Measurements from ENCODE around the gene TAF6.

TAF6 gene

GRCh38 chr7:100119072-100119969, at the start of gene TAF6, which contains the start of gene CNPY4:
Gene TAF6 (minus strand): TSS chr7:100119358. CDS start chr7:100114209, 5,149 bp downstream.
Gene CNPY4 (plus strand): TSS chr7:100119634. CDS start chr7:100119745, 111 bp downstream.
- DNase-seq (ENCODE audit: low read depth in 3 of 3), result peak; percentile 87 to 92 (median 90)

DNA sequence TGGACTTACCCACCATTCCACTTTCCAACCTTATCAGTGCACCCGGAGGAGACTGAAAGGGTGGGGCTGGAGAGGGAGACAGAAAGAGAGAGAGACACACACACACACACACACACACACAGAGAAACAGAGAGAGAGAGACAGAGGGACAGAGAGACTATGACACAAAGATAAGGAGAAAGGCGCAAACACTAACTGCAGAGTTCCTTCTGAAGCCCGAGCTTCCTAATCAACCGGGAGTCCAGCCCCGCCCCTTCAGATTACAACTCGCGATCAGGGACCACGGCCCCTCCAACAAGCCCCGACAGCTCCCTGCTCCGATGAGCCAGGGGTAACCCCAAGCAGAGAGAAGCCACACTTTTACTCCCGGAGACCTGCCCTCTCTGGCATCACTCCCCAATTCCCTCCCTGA, 48.8 kb upstream of the TAF6 start:
- no peak for DNase-seq (ENCODE audit: low read depth in 3 of 3)

DNA sequence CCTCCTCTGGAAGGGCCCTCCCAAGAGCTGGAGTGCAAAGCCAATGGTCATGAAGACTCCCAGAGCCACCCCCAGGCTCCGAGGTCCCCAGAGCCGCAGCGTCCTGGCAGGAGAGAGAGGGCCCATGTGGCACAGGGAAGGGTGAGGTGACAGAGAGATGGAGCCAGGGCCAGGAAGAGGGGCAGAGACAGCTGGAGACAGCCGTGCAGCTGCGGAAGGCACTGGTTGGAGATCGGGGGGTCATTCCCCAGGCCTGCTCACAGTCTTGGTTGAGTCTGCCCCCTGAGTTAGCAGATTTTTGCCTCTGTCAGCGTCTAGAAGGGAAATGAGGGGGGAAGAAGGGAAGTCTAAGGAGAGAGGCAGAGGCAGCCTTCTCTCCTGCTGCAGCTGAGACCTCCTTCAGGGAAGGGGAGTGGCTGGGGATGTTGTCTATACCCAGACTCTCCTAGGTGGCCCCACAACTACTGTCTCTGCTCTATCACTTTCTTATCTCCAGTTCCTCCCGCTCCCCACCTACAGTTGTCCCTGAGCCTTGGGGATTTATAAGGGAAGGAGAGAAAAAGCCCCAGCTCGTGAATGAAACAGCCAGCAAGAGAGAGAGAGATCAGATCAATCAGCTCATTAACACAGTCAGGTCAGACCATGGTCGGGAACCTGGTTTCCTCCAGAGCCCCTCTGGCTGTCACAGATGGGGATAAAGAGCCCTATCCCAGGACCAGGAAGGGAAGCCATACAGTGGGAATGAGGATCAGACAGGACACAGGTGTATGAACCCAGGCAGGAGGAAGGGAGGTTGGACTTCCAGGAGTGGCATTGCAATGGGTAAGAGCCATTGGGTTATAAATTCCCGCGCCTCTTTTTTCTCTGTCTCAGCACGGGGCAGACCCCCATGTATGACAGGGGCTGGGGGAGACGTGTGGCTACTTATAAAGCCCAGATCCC, 48.1 kb upstream of the TAF6 start:
- no peak for DNase-seq (ENCODE audit: low read depth in 3 of 3)

DNA sequence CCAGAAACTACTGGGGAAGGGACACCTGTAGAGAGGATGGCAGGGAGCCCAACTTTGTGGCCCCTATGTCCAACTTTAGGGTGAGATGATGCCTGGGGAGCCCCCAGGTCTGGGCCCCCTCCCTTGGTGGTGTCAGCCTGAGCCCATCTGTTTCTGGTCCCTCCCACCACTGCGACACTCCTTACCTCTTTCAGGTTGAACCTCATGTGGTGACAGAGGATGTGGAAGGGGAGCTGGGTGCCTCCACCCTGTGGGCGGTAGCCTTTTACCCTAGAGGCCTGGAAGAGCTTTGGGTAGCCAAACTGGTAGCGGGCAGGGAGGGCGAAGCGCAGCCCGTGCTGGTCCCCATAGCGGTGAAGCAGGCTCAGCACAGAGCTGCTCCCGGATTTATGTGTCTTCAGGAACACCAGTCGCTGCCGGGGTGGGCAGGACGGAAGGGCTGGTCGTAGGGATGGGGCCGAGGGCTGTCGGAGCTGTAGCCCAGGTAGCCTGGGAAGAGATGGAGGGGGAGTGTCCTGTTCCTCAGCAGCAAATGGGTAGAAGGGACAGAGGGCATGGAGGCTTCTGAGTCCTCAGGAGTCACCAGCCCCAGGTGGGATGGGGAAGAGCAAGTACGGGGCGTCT, 47.3 kb upstream of the TAF6 start:
- DNase-seq (ENCODE audit: low read depth in 3 of 3), result no peak

GRCh38 chr7:100163871-100164270, 44.7 kb upstream of the TAF6 start:
- DNase-seq (ENCODE audit: low read depth in 3 of 3), result no peak

DNA sequence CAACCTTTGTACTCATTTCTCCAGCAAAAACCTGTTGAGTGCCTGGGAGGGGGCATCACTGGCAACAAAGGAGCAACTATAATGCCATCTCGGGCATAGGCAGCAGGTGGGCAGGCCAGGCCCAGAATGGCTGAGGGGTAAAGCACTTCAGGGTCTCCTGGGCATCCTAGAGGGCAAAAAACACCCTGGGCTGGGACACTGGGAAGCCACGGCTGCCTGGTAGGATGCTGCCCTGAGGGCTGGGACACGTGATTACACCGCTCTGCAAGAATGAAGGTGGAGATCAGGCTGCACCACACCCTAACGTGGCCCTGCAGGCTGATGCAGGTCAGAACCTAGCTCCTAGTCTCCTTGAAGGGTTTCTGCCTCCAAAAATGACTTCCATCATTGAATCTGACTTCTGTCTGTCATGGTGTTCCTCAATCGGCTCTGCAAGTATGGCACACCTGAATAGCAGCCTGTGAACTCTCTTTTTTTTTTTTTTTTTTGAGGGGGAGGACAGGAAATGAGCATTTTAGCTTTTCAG, 43.9 kb upstream of the TAF6 start:
- no peak for DNase-seq (ENCODE audit: low read depth in 3 of 3)

DNA sequence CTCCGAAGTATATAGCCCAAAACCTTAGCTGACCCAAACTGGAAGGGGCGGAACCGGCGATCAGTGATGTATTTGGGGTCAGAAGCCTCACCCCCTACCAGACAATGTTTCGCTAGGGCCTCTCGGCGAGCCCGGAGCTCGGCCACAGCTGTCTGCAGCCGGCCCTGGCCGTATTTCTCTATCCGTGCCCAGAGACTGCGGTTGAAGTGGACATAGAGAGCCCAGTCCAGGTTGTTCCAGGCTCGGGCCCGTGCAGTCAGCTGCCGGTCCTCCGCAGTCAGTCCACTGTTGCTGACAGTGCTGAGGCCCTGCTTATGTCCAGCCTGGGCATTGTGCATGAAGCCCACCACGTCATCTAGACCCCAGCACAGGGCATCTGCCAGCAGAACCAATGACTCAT, 40.9 kb upstream of the TAF6 start:
- no peak for DNase-seq (ENCODE audit: low read depth in 3 of 3)

- DNase-seq (ENCODE audit: low read depth in 3 of 3), result no peak
Measured at GRCh38 chr7:100159099-100159623, 40.0 kb upstream of the TAF6 start.

DNA sequence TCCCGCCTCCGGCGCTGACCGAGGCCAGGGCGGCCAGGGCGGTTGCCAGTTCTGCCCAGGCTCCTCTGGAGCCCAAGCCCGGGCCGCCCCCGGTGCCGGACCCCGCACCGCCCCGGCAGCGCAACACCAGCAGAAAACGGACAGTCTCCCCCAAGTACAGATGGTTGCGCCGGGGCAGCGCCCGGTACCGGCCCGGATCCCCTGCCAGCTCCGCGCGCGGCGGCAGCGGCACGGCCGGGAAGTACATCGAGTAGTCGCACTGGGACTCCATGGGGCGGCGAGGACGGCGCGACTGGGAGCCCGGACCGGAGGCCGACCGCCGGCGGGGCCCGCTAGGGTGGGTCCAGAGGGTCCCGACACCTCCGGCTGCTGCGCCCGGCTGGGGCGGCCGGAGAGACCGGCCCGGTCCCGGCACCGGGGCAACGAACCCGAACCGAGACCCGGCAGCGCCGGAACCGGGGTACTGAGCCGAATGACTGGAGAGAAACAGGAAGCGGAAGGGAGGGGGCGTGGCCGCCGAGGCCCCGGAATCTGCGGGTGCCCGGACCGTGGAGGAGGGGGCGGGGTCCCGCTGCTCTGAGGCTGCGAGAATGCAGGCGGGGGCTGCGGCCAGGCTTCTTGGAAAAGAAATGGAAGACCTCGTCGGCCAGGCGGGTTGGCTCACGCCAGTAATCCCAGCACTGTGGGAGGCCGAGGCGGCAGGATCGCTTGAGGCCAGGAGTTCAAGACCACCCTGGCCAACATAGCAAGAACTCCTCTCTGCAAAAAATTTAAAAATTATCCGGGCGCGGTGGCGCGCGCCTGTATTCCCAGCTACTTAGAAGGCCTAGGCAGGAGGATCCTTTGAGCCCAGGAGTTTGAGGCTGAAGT, 39.3 kb upstream of the TAF6 start, which contains the start of gene TRAPPC14:
Gene TRAPPC14 (minus strand): TSS at position 495 of the 870 bp plus-strand sequence. CDS start 224 bp downstream, at position 271.
- DNase-seq (ENCODE audit: low read depth in 3 of 3), result peak; percentile 81 to 94 (median 86)

DNA sequence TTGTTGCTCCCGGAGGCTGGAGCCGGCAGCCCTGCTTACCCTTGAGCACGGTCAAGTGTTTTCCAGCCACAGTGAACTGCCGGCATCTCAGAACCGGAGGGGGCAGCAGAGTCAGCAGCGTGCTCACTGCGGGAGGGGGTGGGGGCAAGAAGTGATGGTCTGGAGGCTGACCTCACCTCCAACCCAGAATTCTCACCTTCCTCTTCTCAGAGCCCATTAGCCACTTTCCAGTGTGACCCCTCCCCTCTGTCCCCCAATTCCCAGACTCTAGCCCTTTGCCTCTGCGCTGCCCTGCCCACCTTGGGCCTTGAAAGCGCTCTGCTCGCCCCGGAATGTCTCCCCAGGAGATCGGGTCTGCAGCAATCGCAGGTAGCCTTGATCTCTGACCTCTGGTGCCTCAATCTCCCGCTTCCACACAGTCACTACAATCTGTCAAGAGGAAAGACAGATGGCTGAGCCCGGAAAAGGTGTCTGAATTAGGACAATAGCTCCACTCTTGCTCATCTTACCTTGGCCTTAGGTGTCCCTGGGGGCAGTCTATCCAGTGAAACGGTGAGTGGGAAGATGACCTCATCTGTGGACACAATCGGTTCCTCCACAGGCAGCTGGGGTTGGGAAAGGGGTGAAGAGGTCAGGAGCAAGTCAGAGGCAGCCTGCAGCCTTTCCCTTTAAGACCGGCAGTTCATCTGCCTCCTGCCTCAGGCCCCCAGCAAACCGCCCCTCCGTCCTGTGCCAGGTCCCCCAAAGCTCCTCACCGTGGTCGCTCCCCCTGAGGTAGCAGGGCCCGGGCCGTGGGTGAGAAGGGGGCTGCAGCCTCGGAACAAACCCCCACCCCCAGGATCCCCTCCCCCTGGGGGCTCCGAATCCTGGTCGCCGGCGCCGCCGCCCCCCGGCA, 38.4 kb upstream of the TAF6 start:
- no peak for DNase-seq (ENCODE audit: low read depth in 3 of 3)

GRCh38 chr7:100157069-100157333, 37.8 kb upstream of the TAF6 start:
- no peak for DNase-seq (ENCODE audit: low read depth in 3 of 3)

DNA sequence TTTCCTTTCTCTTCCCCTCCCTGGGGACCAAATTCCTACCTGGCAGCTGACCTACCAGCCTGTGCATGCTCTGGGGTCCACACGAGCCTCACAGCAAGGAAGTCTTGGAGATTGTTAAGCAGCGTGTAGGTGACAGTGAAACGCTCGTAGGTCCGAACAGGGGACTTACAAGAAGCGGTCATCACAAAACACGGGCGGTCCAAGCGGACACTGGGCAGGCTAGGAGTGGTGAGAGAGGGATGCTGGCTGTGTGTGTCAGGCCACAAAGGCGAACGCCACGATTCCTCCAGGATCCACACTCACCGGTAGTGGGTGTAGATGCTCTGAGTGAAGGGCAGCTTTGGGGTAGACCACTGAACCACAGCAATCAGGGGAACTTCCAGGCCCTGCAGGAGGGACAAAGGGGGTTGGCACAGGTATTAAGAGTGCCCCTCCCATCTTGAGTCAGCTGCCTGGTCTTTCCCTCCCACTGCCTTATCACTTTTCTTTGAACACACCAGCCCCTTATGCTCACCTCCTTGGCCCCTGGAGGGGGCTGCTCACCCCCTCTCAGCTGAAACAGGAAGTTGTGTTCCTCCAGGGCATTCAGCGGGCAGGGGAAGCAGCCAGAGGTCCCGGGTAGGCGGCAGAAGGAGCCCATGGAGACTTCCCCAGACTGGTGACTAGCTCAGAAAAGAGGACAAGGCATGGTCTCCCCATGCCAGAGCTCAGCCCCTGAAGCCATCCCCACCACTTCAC, 37.3 kb upstream of the TAF6 start:
- no peak for DNase-seq (ENCODE audit: low read depth in 3 of 3)

DNA sequence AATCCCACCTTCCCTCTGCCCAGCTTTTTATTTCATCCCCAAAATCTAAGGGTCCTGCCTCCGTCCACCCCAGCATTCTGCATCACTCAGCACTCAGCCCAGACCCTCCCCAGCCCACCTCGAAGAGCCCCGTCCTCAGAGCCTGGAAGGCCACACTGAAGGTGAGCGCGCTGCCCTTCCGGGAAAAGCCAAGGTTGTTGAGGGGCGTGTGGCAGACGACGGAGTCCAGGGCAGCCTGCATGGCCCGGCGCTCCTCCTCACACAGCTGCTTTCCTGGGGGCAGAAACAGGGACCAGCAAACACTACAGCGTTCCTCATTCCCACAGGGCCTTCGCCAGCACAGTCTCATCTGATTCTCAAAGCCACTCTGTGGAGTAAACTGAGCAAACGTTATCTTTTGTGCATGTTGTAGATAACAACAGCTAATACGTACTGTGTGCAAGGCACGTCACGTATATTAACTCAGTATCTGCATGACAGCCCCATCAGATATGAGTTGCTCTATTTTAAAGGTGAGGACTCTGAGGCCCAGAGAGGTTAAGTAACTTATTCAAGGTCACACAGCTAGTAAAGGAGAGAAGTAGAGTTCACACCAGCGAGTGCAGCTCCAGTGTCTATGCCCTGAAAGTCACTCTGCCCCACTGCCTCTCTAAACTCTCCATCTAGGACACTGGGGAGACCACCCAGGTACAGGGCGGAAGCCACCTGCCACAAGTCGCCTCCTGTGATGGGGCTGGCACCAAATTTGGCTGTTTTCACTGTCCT, 36.6 kb upstream of the TAF6 start:
- no peak for DNase-seq (ENCODE audit: low read depth in 3 of 3)

GRCh38 chr7:100154651-100155491, 35.7 kb upstream of the TAF6 start:
- no peak for DNase-seq (ENCODE audit: low read depth in 3 of 3)

DNA sequence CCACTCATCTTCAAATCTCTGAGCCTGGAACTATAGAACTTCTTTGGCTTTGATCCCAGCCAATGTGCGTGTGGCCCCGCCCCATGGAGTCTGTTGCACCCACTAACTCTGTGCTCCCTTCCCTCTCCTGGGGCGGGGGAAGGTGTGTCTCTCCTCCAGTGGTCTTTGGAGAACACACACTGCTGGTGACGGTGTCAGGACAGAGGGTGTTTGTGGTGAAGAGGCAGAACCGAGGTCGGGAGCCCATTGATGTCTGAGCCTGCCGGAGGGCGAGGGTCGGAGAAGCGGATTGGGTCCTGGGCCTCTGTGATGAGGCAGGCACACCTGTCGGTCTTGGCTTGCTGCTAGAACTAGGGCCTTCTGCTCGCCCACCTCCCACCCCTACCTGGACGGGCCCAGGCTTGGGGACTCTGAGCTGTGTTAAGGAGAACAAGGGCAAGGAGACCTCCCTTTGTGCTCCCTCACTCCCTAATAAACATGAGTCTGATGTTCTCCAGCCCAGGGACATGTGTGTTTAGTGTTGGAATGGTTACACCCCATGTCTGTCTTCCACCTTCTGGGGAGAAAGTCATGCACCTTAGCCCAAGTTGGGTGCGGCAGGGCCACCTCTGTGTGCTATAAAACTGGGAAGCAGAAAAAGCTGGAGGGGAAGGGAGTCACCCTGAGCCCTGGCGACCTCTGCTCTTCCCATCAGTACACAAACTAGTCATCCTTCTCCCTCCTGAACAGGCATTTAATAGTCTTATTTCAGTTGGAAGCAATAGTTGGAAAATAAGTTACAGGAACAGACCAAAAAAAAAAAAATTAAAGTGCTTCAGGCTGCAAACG, 34.8 kb upstream of the TAF6 start:
- no peak for DNase-seq (ENCODE audit: low read depth in 3 of 3)

All from stimulated activated CD4-positive, alpha-beta T cell treated with anti-CD3 and anti-CD28 coated beads, TNF-alpha, amount 100 ng/mL, for 4 hours (primary cell).